GM19372 (cell line): ENCODE data around the gene ATXN8OS.
"Not testable (repeated sequence)": the region's sequence is repeated elsewhere in the genome, so short reads cannot be mapped to it uniquely, and the experiment has no call there.

Experiments
- ATAC-seq: cut with Tn5 transposase; IDR thresholded peaks from one replicate; pipeline ENCODE4 v1.9.1; 2021; ENCODE audit warnings: mild to moderate bottlenecking, low read depth, moderate library complexity; ENCODE audit not compliant: unreplicated experiment

Gene ATXN8OS

DNA sequence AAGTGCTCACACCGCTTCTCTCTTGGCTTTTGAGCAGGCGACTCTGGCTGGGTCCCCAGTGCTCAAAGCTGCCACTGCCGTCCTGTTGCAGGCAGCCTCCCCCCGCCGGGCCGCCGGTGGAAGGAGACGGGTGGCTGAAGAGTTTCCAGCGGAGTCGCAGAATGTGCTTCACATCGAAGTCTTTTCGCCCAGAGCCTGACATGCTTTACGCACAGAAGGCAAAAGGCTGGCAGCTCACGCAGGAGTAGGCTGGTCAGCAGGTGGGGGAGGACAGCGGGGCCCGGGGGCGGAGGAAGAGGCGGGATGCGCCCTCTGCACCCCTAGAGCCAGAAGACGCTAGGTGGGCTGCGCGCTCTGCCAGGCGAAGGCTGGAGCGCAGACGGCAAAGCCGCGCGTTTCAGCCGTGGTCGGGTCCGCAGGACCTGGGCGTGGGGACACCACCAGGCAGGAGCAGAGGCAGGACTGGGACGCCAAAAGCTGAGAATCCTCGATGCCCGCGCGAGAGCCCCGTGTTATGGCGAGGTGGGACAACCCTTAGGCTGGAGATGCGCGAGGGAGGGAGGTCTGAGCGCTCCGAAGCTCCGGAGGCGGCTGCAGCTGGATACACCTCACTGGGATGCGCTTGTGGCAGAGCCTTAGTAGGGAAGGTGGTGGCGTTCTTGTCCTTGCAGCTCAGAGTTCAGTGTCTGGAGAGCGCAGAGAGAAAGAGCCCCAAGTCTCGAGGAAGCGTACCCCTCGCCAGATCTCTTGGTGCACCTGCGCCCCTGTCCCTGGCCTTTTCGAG, at the start of gene ATXN8OS:
ATXN8OS (plus strand) TSS at position 329 of the 784 bp plus-strand sequence.
- ATAC-seq: no peak

DNA sequence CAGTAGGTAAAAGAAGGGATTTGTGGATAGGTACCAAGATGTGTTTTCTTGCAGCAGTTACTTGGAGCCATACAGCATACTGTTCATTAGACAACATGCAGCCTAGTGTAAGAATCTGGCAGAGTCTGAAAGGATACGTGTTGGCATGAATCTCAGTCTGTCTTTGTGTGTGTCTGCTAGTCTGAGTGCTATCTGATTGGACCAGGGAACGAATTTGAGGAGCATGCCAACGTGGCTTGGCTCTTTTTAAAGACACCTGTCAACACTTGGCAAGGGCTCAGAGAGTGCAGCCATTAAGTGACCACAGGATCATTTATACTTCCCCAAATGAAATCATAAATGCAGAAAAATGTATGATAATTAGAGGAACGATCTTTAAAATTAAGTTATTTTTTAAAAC, 27.6 kb upstream of the ATXN8OS start:
- ATAC-seq: no peak

DNA sequence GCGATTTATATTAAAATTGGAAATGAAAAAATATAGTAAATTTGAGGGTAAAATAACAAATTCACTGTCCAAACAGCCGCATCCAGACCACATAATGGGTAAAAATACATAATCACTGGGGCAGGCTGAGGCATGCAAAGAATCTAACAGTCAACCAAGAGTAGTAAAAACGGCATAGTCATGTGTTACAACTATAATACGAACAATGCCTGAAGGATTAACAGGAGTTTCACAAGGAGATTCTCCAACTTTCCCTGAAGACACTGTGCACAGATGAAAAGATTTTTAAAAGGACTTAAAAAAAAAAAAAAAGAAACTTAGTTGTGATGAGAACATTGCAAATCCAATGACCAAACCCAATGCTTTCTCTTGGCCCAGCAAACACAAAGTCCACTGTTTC, 20.4 kb upstream of the ATXN8OS start:
- no peak for ATAC-seq

DNA sequence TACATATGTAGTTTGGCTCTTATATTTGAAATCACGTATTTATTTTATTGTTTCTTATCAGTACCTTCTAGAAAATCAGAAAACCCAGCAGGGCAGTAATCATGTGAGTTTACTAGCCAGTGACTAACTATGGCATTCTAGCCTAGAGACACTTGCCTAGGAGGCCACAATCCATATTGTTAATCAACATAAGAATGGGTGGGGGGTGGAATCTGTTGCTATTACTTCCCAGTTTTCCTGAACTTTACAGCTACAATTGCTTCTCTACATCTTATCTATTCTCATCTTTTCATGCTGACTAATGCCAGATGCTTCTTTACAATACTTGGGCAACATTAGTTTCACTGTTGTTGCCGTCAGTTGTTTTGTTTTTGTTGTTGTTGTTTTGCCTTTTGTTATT, 18.7 kb upstream of the ATXN8OS start:
- ATAC-seq: no peak

DNA sequence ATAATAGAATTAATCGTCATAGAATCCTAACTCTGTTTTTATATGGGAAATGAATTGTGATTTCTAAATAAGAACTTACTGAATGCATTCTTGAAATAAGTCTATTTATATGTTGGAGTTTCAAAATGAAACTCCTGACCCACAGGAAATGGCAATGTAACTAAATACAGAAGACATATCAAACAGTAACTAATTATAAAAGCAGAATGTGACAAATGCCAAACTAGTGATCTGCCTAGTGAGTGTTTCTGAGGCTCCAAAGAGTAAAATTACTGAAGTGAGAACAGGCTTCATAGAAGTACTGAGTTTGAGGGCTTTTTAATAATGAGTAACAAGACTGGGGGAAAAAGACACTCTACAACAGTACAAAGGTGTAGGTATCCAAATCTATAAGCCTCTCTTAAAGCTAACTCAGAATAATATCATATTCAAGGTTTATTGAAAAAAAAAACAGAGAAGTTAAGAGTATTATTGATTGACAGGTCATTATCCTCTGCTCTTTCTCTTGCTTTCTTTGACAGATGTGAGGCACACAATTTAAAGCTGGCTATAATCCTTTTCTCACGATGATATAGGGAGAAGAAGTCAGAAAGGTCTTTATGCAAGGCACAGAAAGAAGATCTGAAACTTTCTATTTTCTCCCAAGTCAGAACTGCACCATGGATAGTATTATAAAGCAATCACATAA, 17.4 kb upstream of the ATXN8OS start:
- ATAC-seq: no peak

DNA sequence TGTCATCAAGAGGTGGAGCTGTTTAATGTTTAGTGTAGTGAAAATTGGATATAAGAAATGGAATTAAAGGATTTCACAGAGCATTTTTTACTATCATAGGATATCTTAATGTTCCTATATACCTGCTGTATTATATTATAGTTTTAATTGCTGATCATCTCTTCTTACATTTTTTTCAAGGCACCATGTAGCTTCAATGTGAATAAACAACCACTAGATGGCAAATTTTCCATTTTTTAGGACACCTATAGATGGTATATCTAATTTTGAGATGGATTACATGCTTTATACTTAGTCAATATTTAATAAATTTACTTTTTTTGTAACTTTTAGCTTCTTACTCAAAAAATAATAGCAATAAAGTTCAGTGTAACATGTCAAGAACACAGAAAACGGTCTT, 9.0 kb upstream of the ATXN8OS start:
- no peak for ATAC-seq

DNA sequence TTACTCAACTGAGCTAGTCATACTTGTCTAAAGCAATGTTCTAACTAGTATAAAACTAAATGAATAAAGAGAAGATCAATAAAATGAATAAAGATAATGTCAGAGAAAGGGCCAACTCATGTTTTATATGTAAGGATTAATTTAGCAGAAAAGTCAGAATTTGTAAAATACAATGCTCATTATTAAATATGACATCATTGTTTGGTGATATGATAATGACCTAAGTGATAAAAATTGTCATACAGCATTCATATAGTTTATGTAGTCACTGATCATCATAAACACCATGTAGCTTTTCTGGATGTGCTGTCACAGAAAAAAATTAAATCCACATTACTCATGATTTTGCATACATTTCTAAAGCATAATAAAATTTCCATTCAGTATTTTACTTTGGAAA, 3.1 kb upstream of the ATXN8OS start:
- no peak for ATAC-seq

DNA sequence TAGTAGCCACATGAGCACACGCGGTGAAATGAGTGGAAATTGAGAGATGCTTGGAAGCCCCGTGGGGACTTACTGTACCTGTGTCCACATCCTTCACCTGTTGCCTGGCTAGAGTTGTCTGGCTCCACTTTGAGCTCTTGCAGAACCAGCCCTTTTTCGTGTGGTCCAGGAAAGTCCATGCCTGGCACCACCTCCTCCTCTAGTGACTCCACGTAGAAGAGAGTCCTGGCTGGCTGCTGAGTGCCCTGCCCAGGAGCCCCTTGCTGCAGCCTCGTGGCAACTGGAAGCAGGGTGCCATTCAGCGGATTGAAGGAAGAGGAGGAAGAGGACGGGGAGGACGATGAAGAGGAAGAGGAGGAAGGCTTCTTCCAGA, 515 bp upstream of the ATXN8OS start:
- no peak for ATAC-seq

DNA sequence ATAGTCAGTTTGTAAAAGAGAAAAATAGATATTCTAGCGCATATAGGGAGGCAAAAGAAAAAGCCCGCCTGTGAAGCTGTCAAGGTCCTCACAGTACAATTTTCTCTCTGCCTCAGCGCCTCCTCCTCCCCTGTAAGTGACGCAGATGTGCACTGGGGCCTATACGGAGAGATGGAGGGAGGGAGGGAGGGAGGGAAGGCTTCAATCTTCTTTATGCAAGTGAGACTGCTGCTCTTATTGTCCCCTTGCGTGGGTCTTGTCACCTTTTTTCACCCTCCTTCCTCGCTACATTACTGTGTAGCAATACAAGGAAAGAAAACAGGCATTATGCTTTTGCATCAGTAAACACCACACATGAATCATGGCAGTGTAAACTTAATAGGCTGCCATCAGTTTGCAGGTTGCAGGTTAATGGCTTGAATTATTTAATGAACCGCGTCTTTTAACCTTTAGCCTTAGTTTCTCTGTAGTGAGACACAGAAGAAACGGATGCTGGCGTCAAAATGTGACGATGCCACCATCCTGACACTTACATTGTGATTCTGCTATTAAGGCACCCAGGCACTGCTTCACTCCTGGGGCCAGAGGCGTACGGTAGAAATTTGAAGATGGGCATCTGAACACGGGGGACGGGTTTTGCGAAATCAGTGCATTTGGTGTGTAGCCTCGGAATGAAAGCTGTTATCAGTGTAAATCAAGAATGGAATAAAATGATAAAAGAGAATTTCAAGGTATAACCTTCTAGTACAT, 905 bp downstream of the ATXN8OS start, which contains the start of gene KLHL1:
KLHL1 (minus strand) TSS at position 97 of the 750 bp plus-strand sequence. CDS start 753 bp downstream, outside the sequence.
- no peak for ATAC-seq

DNA sequence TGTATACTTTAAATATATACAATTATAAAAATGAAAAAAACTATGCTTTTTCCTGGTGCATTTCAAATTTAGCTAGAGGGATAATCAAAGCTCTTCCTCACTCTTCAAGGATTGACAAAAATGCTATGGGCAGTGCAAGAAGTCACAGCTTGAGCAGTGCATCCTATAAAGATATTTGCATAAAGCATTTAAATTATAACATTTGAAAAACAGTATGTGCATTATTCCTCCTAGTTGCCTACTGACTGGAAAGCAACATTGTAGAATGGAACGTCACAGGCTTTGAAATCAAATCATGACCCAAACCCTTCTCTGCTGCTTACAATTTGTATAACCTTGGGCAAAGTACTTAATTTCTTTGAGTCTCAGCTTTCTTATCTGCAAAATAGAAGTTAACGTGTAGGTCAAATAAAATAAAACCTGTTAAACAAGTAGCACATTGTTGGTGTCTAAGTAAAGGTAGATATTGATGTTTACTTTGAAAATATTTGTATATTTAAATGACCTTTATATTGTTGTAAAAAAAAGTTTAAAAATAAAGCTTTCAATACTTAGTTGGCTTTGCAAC, 9.8 kb downstream of the ATXN8OS start:
- no peak for ATAC-seq

DNA sequence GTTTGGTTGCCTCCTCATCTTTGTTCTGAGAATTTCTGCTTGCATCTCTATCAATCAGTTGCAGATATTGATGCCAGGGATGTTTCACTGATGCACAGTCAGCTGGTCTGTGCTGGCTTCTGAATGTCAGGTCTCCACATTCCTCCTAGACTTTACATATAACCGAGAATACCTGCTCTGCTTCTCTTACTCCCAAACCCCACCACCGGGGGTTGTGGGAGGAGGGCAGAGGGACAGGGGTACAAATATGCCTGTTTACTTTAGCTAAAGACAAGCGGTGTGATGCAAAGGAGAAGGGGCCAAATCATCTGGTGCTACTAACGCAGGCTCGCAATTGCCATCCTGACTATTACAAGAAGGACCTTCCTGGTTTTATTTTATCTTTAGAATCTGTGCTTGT, 18.1 kb downstream of the ATXN8OS start:
- ATAC-seq: no peak

DNA sequence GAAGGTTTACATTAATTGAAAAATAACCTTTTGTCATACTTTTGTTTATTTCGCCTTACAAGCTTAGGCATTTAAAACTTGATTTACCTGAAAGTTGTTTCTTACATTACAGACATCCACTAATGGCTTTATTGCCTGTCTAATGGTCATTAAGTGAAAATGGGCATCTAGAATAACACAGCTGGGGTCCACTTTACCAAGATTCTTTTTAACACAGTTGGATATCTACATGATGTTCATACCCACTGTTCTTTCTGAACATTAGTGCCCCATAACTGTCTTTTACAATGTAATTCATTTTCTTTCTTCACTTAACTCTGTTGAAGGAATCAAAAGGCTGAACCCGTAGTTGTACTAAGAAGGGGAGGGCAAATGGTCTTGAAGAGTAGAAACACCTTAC, 20.5 kb downstream of the ATXN8OS start:
- ATAC-seq: no peak

DNA sequence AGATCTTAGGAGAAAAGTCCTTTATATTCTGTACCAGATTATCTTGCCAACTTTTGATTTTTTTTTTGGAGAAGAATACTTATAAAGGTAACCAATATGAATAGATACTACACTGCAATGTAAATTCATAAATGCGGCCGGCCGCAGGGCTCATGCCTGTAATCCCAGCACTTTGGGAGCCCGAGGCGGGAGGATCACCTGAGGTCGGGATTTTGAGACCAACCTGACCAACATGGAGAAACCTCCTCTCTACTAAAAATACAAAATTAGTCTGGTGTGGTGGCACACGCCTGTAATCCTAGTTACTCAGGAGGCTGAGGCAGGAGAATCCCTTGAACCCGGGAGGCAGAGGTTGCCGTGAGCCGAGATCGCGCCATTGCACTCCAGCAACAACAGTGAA, 35.0 kb downstream of the ATXN8OS start:
- ATAC-seq: not testable (repeated sequence)

DNA sequence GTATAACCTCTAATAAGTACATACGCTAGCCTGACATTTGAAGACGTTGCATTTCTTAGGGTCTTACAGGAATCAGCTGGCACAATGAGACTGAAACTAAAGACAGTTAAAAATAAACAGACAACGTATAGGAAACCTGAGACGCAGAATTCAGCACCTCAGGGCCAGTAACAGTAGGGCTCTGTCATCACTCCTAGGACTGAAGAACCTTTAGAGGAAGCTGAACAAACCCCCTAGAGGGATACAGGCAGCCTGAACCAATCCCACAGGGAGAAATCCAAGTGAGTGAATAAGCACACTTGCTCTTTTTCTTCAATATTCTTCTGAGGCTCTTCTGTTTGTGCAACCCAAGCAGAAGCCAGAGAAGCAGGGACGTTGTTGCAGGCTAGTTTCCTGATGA, 54.5 kb downstream of the ATXN8OS start:
- no peak for ATAC-seq

DNA sequence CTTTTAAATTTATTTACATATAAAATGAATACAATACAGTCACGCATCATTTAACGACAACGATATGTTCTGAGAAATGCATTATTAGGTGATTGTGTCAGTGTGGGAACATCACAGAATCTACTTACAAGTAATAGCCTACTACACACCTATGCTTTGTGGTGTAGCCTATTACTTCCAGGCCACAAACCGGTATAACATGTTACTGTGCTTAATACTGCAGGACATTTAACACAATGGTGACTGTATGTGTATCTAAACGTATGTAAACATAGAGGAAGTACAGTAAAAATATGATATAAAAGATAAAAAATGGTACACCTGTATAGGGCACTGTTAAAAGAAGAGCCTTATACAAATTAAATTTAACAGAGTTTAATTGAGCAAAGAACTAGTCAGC, 63.1 kb downstream of the ATXN8OS start:
- no peak for ATAC-seq

DNA sequence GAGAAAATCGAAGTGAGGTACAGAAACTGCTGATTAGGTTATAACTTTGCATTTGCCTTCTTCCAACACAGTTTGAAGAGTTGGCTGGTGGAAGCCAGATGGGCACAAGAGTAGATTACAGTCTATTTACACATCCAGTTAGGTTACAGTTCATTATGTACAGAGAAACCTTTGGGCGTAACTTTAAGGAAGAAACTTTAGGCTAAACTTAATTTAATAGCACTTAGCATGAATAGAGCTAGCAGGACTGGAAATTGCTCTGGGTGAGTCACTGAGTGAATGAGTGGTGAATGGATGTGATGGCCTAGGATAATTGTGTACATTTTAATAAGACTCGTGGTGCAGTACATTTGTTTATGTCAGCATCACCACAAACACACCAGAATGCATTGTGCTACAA, 63.5 kb downstream of the ATXN8OS start:
- ATAC-seq: no peak

DNA sequence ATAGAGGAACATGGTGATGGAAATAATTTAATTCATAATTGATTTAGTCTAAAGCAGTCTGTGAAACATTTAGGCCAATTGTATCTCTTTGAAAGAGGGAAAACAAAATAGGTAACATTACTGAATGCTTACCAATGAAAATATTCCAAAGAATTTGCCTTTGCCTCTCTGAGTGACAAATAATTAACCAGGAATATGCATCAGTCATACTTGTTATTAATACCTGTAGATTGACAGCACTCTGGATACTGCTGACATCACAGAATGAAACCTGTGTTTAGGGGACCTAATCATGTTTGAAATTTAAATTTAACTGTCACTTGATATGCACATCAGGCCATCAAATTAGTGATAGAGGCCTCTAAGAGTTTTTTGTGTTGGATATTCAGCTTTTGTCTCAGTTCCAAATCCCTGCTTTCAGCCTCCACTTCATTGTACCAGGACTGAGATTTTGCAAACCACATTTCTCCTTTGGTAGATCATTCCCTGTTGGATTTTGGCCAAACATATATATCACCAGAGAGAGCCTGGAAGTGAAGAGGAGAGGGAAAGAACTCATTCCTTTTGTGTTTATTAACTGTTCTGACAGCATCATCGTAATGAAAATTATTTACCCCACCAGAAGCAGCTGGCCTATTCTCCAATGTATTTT, 65.4 kb downstream of the ATXN8OS start:
- no peak for ATAC-seq

DNA sequence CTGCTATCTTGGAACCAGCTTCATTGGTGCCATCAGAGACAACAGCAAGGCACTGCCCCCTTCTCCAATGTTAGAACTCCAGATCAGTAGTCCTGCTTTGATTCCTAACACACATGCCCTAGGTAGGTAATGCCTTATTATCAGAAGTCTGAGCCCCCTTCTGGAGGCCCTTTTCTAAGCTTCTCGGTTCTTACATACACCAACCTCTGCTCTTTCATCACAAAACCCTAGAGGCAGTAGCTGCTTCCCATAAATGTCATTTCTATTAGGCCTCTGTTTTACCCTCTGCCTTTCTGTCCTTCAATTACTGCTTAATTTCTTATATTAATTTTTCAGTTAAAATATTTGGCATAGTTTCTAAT, 66.0 kb downstream of the ATXN8OS start:
- ATAC-seq: no peak

DNA sequence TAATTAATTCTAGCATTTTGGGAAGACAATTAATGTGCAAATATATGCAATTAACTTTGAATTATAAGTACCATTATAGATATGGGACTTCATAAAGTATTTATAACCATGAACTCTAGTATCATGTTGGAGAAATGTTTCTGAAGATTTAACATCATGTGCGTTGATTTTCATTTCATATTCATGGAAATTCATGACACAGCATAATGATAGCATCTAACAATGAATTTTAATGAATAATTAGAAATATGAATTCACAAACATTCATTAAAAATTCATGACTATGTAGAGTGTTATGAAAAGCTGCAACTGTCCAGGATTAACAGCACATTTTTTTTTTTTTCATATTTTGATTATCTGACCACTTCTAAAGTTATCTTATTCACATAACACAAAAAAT, 70.7 kb downstream of the ATXN8OS start:
- no peak for ATAC-seq
